NOMO-1 treated with dmso at 0.1 percent for 144 hours (cell line): ENCODE data around the gene MORN4.
"Not testable (repeated sequence)": the region's sequence is repeated elsewhere in the genome, so short reads cannot be mapped to it uniquely, and the experiment has no call there.

Source experiments
- DNase-seq: peaks from one replicate; lab custom pipeline; 2025; ENCODE audit not compliant: unreplicated experiment; lab: John Stamatoyannopoulos, UW

The MORN4 gene

DNA sequence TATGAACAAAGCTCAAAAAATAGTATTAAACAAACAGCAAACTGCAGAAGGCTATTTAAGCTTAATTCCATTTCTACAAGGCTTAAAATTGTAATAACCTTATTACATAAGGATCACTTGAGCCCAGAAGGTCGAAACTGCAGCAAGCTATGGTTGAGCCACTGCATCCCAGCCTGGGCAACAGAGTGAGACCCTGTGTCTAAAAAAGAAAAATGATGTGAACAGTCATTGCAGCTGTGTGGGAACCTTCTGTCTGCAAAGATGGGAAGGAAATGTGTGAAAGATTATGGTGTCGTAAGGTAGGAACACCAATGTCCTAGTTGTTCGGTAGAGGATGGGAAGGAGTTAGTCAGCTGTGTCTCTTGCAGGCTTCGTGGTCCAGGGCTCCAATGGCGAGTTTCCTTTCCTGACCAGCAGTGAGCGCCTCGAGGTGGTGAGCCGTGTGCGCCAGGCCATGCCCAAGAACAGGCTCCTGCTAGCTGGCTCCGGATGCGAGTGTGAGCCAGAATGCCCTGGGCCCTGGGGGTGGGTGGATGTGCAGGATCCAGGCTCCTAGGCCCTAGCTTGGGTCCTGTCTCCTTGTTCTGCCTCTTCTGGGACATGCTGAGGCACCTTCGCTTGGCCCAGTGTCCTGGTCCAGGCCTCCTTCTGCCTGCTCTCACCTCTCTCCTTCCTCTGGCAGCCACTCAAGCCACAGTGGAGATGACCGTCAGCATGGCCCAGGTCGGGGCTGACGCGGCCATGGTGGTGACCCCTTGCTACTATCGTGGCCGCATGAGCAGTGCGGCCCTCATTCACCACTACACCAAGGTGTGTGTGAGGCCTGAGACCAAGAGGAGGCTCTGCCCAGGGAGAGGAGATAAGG lies 34.7 kb downstream of the MORN4 start:
- no peak for DNase-seq

DNA sequence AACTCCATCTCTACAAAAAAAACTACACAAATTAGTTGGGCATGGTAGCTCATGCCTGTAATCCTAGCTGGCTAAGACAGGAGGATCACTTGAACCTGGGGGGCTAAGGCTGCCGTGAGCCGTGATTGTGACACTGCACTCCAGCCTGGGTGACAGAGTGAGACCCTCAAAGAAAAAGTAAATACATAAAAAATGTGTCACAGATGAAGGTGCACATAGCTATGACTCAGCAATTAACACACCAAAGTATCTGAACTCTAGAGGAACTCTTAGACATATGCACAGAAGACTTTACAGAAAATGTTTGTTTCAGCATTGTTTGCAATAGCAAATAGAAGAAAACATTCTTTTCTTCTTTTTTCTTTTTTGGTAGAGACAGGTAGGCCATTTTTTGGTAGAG lies 35.5 kb downstream of the MORN4 start:
- DNase-seq: no peak

DNA sequence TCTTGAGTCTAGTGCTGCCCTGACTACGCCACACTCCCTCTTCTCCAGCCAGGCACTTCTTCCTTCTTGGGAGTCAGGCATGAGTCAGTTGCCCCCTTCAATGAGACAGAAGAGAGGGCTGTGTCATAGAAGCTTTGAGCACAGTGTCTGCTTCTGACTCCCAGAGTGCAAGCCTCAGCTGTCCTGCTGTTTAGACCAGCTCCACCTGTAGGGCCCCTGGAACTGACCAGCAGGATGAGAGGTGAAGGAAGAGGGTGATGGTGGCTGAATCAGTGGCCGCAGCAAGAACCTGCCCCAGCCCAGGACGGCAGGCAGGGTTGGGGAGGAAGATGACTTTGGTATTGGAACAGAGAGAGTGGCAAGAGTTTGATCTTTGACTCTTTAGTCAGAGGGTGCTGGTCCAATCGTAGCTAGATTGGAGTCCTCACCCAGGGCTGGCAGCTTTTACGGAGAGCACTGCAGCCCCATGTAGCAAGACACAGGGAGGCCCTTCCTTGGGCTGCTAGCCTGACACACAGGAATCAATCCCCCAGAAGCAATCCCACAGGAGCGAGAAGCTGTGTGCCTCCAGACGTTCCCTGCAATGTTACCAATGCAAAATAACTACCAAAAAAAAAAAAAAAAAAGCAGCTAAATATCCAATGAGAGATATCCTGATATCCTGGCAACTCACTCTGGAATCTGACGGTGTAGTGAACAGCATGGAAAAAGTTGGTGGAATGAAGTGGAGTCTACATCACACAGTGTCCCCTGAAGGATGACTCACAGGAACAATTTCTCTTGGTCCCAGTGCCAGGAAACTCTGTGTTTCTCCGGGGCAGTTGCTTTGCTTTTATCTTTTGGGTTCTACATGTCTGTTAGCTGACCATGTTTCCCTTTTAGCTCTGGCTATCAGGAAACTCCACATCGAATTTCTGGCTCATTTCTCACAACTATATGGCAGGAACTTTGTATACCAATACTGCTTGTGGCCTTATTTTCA lies 36.9 kb downstream of the MORN4 start:
- DNase-seq: no peak

DNA sequence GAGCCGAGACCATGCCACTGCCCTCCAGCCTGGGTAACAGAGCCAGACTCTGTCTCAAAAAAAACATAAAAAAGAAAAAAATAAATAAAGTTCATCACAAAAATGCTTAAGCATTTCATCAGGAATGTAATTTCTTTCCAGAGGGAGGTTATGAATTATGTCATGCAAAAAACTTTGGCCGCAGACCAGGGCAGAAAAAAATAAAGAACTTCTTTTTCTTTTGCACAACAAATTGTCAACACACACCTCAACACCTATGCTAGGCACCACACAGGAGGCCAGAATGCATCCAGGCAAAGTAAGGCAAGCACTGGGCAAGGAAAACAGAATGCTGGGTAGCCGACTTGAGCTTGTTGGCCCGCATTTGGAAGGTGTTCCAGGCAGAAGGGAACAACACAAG lies 39.9 kb downstream of the MORN4 start:
- no peak for DNase-seq

DNA sequence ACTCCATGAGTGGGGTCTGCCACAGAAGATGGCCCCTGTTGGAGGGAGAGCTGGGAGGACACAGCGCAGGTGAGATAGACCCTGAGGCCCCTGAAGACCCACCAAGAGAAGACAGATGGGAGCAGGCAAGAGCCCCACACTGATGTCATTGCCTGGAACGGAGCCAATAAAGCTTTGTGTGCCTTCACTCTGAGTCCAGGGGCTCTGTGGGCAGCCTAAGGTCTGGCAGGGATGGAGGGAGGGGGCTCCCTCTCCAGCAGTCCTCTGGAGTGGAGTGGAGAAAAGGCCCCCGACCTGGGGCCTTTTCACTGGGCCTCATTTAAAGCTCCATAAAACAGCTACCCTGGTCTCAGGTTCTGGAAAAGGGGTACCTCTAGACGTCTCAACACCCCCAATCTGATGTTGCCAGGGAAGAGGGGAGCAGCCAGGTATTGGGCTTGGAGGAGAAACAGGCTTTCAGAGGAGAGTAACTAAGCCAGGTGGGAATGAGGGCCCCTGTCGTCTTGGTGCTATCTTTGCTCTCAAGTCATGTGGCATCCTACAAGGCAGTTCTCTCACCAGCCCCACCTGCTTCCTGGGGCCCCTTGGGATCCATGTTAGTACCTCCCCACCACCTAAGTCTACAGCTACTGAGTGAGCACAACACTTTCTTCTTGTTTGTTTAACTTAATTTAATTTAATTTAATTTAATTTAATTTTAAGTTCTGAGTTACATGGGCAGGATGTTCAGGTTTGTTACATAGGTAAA lies 42.4 kb downstream of the MORN4 start:
- DNase-seq: no peak

DNA sequence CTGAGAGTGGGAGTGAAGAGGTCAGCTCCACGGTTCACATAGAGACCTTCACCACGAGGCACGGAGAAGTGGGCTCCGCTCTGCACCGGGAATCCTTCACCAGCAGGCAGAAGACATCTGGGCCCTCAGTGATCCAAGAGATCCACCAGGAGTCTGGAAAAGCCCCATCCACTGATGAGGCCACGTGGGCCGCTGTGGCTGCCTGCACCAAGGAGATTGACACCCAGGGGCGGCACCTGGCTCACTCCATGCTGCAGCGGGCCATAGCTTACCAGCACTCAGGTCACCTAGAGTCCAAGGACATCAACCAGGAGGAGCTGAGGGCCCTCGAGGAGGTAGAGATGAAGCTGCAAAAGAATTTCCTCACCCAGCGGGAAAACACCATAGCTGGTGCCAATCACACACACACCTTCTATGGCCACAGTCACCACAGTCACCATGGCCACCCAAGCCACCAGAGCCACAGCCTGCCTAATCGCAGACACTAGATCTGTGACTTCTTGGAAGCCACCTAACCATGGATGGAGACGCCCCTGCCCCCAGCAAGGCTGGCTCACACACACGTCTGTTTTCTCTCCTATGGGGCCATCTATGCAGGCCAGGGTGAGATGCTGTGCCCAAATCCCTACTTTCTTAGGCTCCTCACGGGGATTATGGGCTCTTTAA lies 43.1 kb downstream of the MORN4 start:
- DNase-seq: no peak

DNA sequence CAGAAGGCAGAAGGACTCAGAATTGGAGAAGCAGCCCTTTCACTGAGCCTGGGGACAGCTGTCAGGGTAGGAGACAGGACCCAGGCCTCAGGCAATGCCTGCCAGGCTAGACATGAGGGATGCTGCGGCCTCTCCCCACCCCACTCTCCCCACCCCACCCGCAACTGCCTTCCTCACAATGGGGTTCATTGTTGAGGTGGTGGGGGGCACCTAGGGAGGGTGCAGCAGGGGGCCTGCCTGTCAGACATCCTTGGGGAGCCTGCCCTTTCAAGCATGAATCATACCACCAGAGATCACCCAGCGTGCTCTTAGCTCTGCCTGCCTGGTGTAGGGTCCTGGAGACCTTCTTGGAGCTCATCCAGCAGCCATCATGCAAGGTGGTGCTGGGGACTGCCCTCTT lies 43.8 kb downstream of the MORN4 start, which contains the start of gene C10orf62:
C10orf62 (plus strand) TSS at position 243 of the 400 bp plus-strand sequence. CDS start 177 bp downstream, outside the sequence.
- DNase-seq: no peak

DNA sequence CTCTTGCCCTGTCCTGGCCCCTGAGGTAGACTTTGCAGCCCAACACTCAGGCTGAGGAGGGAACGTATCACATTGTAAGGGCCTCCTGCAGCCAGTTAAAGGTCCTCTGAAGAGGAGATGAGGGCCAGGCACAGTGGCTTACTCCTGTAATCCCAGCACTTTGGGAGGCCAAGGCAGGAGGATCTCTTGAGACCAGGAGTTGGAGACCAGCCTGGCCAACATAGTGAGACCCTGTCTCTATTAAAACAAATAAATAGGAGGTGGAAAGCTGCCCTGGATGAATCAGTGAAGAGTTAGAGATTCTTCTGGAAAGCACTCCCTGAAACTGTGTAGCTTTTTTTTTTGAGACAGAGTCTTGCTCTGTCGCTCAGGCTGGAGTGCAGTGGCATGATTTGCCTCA lies 46.1 kb downstream of the MORN4 start:
- no peak for DNase-seq

DNA sequence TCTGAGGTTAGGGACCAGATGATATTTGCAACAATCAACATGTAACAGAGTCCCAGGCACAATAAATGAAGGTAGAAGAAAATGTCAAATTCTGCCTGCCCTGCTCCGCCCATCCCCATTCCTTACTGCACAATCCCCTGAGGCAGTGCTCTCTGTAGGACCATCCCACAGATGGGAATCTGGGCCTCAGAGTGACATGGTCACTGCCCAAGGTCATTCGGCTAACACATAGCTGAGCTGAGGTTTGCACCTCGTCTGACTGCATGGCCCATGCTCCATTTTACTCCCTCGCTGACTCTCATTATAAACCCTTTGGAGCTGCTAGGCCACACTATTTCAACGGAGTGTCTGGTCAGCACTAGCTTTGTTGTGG lies 47.9 kb downstream of the MORN4 start:
- no peak for DNase-seq

DNA sequence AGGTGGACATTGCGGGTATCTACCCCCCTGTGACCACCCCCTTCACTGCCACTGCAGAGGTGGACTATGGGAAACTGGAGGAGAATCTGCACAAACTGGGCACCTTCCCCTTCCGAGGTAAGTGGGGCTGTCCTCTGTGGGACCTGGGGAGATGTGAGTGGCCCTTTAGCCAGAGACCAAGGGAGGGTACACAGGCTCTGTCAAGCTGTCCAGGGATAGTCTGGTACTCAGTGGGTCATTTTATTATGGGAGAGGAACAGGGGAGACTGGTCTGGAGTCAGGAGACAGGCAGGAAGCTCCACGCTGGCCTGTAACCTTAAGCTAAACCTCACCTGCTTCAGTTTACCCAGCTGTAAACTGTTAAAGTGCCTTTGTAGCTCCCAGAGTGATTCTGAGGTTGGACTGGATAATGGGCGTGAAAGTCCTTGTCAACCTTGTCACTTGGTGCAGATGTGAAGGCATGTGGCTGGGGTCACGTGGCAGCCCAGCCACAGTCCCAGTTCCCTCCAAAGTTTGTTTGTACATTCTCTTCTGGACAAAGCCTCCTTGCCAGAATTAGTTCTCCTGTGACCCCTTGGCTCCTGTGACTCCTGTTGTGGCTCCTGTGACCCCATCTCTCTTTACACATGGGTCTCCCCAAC lies 48.4 kb downstream of the MORN4 start:
- DNase-seq: no peak

DNA sequence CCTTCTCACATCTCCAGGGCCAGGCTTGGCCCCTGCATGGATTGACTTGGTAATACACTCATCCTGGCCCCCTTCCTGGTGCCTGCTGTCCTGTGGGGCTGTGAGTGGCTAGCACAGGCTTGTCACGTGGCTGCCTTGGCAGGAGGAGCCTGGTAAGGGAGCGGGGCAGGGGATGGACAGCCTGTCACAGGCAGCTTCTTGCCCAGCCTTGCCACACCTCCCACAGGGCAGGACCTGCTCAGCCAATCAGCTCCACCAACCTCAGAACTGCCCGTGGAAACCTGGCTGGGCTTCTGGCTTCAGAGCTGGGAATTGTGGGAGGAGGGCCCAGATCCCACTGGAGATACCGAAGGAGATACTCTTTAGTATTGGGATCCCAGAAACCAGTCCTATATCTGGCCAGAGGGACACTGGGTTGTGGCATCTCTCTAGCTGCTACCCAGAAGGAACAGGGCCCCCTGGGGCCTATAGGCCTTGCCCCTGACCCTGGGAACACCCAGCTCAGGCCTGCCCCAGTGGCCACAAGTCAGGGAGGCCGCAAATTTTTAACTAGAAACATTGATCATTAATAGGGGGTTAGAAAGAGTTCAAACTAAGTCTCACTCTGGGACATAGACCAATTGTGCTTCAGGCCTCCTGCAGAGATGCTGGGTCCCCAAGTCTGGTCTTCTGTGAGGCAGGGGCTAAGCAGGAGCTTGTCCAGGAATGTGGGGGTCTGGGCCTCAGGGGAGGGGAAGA lies 49.1 kb downstream of the MORN4 start, which contains the start of gene HOGA1:
HOGA1 (plus strand) TSS at position 330 of the 738 bp plus-strand sequence; CDS start at position 645, 315 bp downstream.
- no peak for DNase-seq

DNA sequence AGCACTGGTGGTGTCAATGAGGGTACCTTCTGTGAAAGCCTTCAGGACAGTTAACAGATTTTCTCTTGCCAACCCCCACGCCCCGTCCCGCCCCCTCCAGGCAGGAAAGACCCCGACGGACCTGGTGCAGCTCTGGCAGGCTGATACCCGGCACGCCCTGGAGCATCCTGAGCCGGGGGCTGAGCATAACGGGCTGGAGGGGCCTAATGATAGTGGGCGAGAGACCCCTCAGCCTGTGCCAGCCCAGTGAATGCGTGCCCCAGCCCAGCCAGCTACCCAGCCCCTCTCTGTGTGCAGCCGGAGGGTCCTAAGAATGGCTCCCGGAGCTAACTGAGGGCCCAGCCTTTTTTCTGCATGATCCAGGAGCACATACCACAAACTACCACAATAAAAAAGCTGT lies 49.8 kb downstream of the MORN4 start:
- no peak for DNase-seq

DNA sequence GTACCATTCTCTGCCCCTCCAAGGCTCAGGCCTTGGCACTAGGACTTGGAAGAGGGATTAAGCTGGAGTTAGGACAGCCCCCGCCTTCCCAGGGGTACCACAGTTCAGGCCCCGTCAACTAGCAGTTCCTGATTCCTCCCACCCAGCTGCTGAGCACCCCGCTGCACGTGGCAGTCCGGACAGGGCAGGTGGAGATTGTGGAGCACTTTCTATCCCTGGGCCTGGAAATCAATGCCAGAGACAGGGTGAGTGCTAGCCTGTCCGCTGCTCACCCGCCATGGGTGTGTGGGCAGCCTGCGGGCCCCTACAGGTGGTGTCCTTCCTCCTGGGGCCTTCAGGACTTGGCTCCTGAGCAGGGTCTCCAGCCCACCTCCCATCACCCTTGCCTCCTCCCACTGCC lies 51.1 kb downstream of the MORN4 start:
- DNase-seq: no peak

DNA sequence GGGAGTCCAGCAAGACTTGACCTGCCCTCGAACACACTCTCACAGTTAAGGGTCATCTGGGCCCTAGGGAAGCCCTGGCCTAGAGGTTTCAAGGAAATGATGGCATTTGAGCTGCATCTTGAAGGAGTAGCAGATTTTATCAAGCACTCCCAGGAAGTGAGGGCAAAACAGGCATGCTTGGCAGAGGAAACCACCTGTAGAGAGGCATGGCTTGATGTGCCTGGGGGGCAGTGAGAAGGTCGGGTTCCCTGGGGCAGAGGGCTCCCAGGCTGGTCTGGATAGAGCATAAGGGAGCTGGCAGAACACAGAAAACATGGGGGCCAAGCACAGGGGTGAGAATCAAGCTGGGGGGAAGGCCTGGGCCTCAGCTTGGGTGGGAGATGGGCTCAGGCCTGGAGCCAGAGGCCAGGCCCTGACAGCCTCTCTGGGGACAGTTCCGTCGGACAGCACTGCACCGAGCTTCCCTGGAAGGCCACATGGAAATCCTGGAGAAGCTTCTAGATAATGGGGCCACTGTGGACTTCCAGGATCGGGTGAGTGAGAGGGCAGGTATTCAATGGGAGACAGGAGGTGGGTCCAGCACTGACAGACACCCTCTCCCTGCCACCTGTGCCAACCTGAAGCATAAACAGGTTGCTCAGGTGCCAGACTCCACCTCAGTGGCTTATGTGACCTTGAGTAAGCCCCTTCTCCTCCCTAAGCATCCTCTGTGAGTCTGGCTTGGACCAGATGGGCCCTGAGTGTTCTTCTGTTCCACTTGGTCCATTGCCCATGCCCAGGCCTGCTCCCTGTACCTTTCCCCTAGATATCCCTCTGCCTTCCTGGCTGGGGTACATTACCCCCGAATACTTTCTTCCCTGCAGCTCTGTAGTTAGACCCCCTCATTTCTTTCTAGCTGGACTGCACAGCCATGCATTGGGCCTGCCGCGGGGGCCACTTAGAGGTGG lies 52.6 kb downstream of the MORN4 start:
- DNase-seq: no peak

DNA sequence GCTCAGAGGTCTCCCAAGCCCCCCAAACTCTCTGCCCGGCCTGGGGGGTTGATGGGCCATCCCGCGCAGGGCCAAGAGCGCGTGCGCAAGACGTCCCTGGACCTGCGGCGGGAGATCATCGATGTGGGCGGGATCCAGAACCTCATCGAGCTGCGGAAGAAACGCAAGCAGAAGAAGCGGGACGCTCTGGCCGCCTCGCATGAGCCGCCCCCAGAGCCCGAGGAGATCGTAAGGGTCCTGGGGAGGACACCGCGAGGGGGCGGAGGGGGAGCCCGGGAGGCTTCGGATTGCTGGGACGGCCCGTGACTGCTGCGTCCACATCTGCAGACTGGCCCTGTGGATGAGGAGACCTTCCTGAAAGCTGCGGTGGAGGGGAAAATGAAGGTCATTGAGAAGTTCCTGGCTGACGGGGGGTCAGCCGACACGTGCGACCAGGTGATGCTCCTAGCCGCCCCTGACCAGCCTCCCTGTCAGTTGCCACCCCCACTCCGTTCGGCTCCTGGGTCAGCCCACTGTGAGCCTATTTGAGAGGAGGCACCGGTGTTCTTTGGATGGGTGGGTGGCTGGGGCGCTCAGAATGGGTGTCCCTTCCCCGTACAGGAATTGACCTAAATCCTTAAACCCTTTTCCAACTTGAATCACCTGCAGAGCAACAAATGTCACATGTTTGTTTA lies 55.0 kb downstream of the MORN4 start:
- DNase-seq: no peak

DNA sequence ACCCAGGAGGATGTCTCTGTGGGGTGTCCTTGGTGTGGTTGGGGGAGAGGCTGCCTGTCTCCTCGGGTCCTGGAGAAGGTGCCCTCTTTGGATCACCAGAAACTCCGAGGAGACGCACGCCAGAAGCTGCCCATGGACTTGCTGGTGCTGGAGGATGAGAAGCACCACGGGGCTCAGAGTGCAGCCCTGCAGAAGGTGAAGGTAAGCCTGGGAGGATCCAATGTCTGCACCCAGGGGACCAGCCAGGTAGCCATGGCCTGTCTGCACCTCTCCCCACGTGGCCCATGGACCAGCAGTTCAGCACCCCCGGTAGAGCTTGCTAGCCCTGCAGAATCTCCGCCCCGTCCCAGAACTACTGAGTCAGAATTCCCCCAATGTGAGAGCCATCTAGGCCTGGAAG lies 55.6 kb downstream of the MORN4 start:
- DNase-seq: no peak

DNA sequence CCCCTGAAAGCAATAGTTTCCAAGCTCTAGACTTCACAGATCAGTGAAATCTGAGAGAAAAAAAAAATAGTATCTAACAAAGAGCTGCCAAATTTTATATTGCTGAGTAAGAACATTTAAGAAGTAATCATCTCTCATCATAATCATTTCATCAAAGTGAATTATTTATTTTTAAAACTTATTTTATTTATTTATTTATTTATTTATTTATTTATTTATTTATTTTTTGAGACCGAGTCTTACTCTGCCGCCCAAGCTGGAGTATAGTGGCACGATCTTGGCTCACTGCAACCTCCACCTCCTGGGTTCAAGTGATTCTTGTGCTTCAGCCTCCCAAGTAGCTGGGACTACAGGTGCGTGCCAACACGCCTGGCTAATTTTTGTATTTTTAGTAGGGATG lies 56.8 kb downstream of the MORN4 start:
- not testable (repeated sequence) for DNase-seq
